SK-N-SH treated with all-trans-retinoic acid at 6 μM for 48 hours (cell line): ENCODE measurements around the gene MMP2.

Source experiments
- ATAC-seq: fragments of 200-7000 bp; cut with Tn5 transposase; 3 replicates; pipeline ENCODE4 v1.9.1; 2020; ENCODE audit warnings: mild to moderate bottlenecking, moderate library complexity
- ARNTL ChIP-seq: fragments of 450-650 bp; formaldehyde crosslinking; IDR thresholded peaks from 2 replicates; pipeline ENCODE4 v1.5.0; 2020; ENCODE audit warnings: low read depth, mild to moderate bottlenecking, moderate library complexity, borderline replicate concordance
- BACH2 ChIP-seq: fragments of 250-450 bp; sonication (Bioruptor Pico); IDR thresholded peaks from 2 replicates; pipeline ENCODE4 v1.9.0; 2021; ENCODE audit warnings: mild to moderate bottlenecking, borderline replicate concordance
- CREB5 ChIP-seq: fragments of 250-450 bp; sonication (Bioruptor Pico); IDR thresholded peaks from 2 replicates; pipeline ENCODE4 v1.5.1; 2020; ENCODE audit warnings: low read depth, mild to moderate bottlenecking, moderate library complexity
- CSRNP3 ChIP-seq: fragments of 250-450 bp; sonication (Bioruptor Pico); IDR thresholded peaks from 2 replicates; pipeline ENCODE4 v1.5.1; 2021; ENCODE audit warnings: mild to moderate bottlenecking, moderate library complexity
- ESRRG ChIP-seq: fragments of 250-450 bp; sonication (Bioruptor Pico); IDR thresholded peaks from 2 replicates; pipeline ENCODE4 v1.6.1; 2021; ENCODE audit warnings: mild to moderate bottlenecking
- GLIS3 ChIP-seq: fragments of 250-450 bp; sonication (Bioruptor Pico); IDR thresholded peaks from 2 replicates; pipeline ENCODE4 v1.5.0; 2020; ENCODE audit warnings: mild to moderate bottlenecking, moderate library complexity
- ISL1 ChIP-seq: fragments of 250-450 bp; sonication (Bioruptor Pico); IDR thresholded peaks from 2 replicates; pipeline ENCODE4 v2.1.2; 2022; ENCODE audit warnings: mild to moderate bottlenecking, moderate library complexity
- OSR1 ChIP-seq: fragments of 250-450 bp; sonication (Bioruptor Pico); IDR thresholded peaks from 2 replicates; pipeline ENCODE4 v1.8.0; 2022; ENCODE audit warnings: moderate library complexity, mild to moderate bottlenecking, inconsistent platforms
- PATZ1 ChIP-seq: fragments of 250-450 bp; sonication (Bioruptor Pico); IDR thresholded peaks from 2 replicates; pipeline ENCODE4 v1.8.0; 2020; ENCODE audit warnings: mild to moderate bottlenecking, moderate library complexity, borderline replicate concordance
- PPARA ChIP-seq: fragments of 250-450 bp; sonication (Bioruptor Pico); IDR thresholded peaks from 2 replicates; pipeline ENCODE4 v1.5.0; 2020; ENCODE audit warnings: mild to moderate bottlenecking, borderline replicate concordance
- RARB ChIP-seq: fragments of 250-450 bp; sonication (Bioruptor Pico); IDR thresholded peaks from 2 replicates; pipeline ENCODE4 v1.8.0; 2021; ENCODE audit warnings: mild to moderate bottlenecking, moderate library complexity
- SNAI2 ChIP-seq: fragments of 250-450 bp; sonication (Bioruptor Pico); IDR thresholded peaks from 2 replicates; pipeline ENCODE4 v1.5.0; 2020; ENCODE audit warnings: mild to moderate bottlenecking, moderate library complexity
- TCF4 ChIP-seq: fragments of 250-450 bp; sonication (Bioruptor Pico); IDR thresholded peaks from 2 replicates; pipeline ENCODE4 v1.8.0; 2021; ENCODE audit warnings: mild to moderate bottlenecking, moderate library complexity, borderline replicate concordance
- TOX ChIP-seq: fragments of 250-450 bp; sonication (Bioruptor Pico); IDR thresholded peaks from 2 replicates; pipeline ENCODE4 v1.8.0; 2021; ENCODE audit warnings: mild to moderate bottlenecking, moderate library complexity, borderline replicate concordance
- TSHZ2 ChIP-seq: fragments of 250-450 bp; sonication (Bioruptor Pico); IDR thresholded peaks from 2 replicates; pipeline ENCODE4 v1.5.0; 2020; ENCODE audit warnings: mild to moderate bottlenecking, moderate library complexity
- ZC3H10 ChIP-seq: fragments of 250-450 bp; sonication (Bioruptor Pico); IDR thresholded peaks from 2 replicates; pipeline ENCODE4 v1.5.1; 2021; ENCODE audit warnings: mild to moderate bottlenecking, moderate library complexity
- ZFP3 ChIP-seq: fragments of 250-450 bp; sonication (Bioruptor Pico); IDR thresholded peaks from 2 replicates; pipeline ENCODE4 v1.5.0; 2020; ENCODE audit warnings: mild to moderate bottlenecking, moderate library complexity
- ZFP30 ChIP-seq: fragments of 450-650 bp; formaldehyde crosslinking; IDR thresholded peaks from 2 replicates; pipeline ENCODE4 v1.5.0; 2022; ENCODE audit warnings: mild to moderate bottlenecking, moderate library complexity
- ZNF565 ChIP-seq: fragments of 450-650 bp; formaldehyde crosslinking; conservative IDR thresholded peaks from 2 replicates; pipeline ENCODE4 v1.5.0; 2020; ENCODE audit warnings: low read depth, mild to moderate bottlenecking, moderate library complexity
- ZNF70 ChIP-seq: fragments of 450-650 bp; formaldehyde crosslinking; IDR thresholded peaks from 2 replicates; pipeline ENCODE4 v1.5.0; 2020; ENCODE audit warnings: mild to moderate bottlenecking, moderate library complexity
- ZNF8 ChIP-seq: fragments of 450-650 bp; formaldehyde crosslinking; IDR thresholded peaks from 2 replicates; pipeline ENCODE4 v1.5.0; 2020; ENCODE audit warnings: mild to moderate bottlenecking, moderate library complexity

MMP2 gene

GRCh38 chr16:55510185-55510805, 31.3 kb downstream of the MMP2 start:
- ATAC-seq = no peak; the same call in 2 of the 3 replicates
- TF ChIP-seq RARB (CRISPR knock-in tag) = no peak
- no peak for TF ChIP-seq ZFP30
- no peak for TF ChIP-seq ZNF8 (CRISPR knock-in tag)
- no peak for TF ChIP-seq ISL1 (CRISPR knock-in tag)
- no peak for TF ChIP-seq TSHZ2 (CRISPR knock-in tag)
- TF ChIP-seq BACH2 (CRISPR knock-in tag) = no peak
- no peak for TF ChIP-seq CREB5 (CRISPR knock-in tag)
- TF ChIP-seq ARNTL (CRISPR knock-in tag) = no peak
- TF ChIP-seq PPARA (CRISPR knock-in tag) = no peak
- TF ChIP-seq ZNF70 (CRISPR knock-in tag) = no peak
- TF ChIP-seq CSRNP3 (CRISPR knock-in tag) = no peak
- no peak for TF ChIP-seq ZC3H10 (CRISPR knock-in tag)
- no peak for TF ChIP-seq GLIS3 (CRISPR knock-in tag)
- TF ChIP-seq PATZ1 = no peak
- TF ChIP-seq ZFP3 = no peak
- TF ChIP-seq, all 23 proteins: peak for 0

GRCh38 chr16:55512941-55513340, 33.9 kb downstream of the MMP2 start:
- TF ChIP-seq OSR1 (CRISPR knock-in tag) (no peak), PPARA (CRISPR knock-in tag) (no peak), ESRRG (no peak), TOX (no peak), ZNF70 (CRISPR knock-in tag) (no peak), ZFP3 (no peak), TSHZ2 (CRISPR knock-in tag) (no peak)
- ATAC-seq = no peak

- no peak for ATAC-seq
- TF ChIP-seq PPARA (CRISPR knock-in tag) (no peak), TCF4 (CRISPR knock-in tag) (no peak), ZNF565 (CRISPR knock-in tag) (no peak), ZFP30 (no peak), PATZ1 (no peak), ESRRG (no peak), ZC3H10 (CRISPR knock-in tag) (no peak), OSR1 (CRISPR knock-in tag) (no peak), CSRNP3 (CRISPR knock-in tag) (no peak), SNAI2 (no peak), GLIS3 (CRISPR knock-in tag) (no peak), ISL1 (CRISPR knock-in tag) (no peak), ZNF70 (CRISPR knock-in tag) (no peak), CREB5 (CRISPR knock-in tag) (no peak), RARB (CRISPR knock-in tag) (no peak), ZNF8 (CRISPR knock-in tag) (no peak), ZFP3 (no peak)
These were observed 34.6 kb downstream of the MMP2 start for GRCh38 chr16:55513616-55514015.
